Measurements from ENCODE around the gene ISG20.

ISG20 gene

GRCh38 chr15:88651971-88652370 is 13.2 kb downstream of the ISG20 start:
- peaks cover 91% of the 10 kb centered on the region for H3K4me1 Mint-ChIP-seq
- ATAC-seq: no peak
- H3K27me3 Mint-ChIP-seq: no peaks in the 10 kb centered on the region
- no peak overlapping the region for H3K4me3 Mint-ChIP-seq
- DNase-seq: peak in 1 of 2 donors; percentile 9
- no peaks in the 10 kb centered on the region for H3K9me3 Mint-ChIP-seq
- no peak overlapping the region for H3K27ac Mint-ChIP-seq

GRCh38 chr15:88652456-88653199 is 13.8 kb downstream of the ISG20 start:
- H3K9me3 Mint-ChIP-seq: no peaks in the 10 kb centered on the region
- H3K27me3 Mint-ChIP-seq: no peaks in the 10 kb centered on the region
- H3K4me3 Mint-ChIP-seq: no peak overlapping the region
- ATAC-seq (no peak), DNase-seq (peak in 1 of 2 donors; percentile 7)
- peak overlapping the region in 1 of 2 donors; percentile 81 for H3K27ac Mint-ChIP-seq
- H3K4me1 Mint-ChIP-seq: peaks cover 91% of the 10 kb centered on the region

- Mint-ChIP-seq H3K4me3 (no peak overlapping the region), H3K27me3 (no peaks in the 10 kb centered on the region), H3K4me1 (peaks cover 91% of the 10 kb centered on the region), H3K9me3 (no peaks in the 10 kb centered on the region), H3K27ac (peak overlapping the region; percentile 13 to 81)
- no peak for ATAC-seq
- peak in 1 of 2 donors; percentile 5 for DNase-seq
Observed at GRCh38 chr15:88653200-88654064, 14.6 kb downstream of the ISG20 start.

- Mint-ChIP-seq H3K27me3 (no peaks in the 10 kb centered on the region), H3K4me3 (no peak overlapping the region), H3K4me1 (peaks cover 91% of the 10 kb centered on the region), H3K27ac (peak overlapping the region in 1 of 2 donors; percentile 47), H3K9me3 (no peaks in the 10 kb centered on the region)
- DNase-seq (peak in 1 of 2 donors; percentile 4), ATAC-seq (no peak)
Observed at GRCh38 chr15:88654430-88655102, 15.8 kb downstream of the ISG20 start.

- ATAC-seq (no peak), DNase-seq (peak in 1 of 2 donors; percentile 6)
- Mint-ChIP-seq H3K9me3 (no peaks in the 10 kb centered on the region), H3K27me3 (no peaks in the 10 kb centered on the region), H3K27ac (peak overlapping the region in 1 of 2 donors; percentile 47), H3K4me1 (peaks cover 91% of the 10 kb centered on the region), H3K4me3 (no peak overlapping the region)
Observed at GRCh38 chr15:88655103-88655553, 16.3 kb downstream of the ISG20 start.

- no peak for ATAC-seq
- H3K9me3 Mint-ChIP-seq: no peaks in the 10 kb centered on the region
- no peak for DNase-seq
- peak overlapping the region in 1 of 2 donors; percentile 52 for H3K27ac Mint-ChIP-seq
- H3K27me3 Mint-ChIP-seq: no peaks in the 10 kb centered on the region
- peaks cover 91% of the 10 kb centered on the region for H3K4me1 Mint-ChIP-seq
- H3K4me3 Mint-ChIP-seq: no peak overlapping the region
Observed at GRCh38 chr15:88655800-88656488, 17.1 kb downstream of the ISG20 start.

- peaks cover 86% of the 10 kb centered on the region for H3K4me1 Mint-ChIP-seq
- no peaks in the 10 kb centered on the region for H3K9me3 Mint-ChIP-seq
- ATAC-seq: peak; percentile 51
- DNase-seq: peak in 1 of 2 donors; percentile 42
- H3K4me3 Mint-ChIP-seq: no peak overlapping the region
- no peak overlapping the region for H3K27ac Mint-ChIP-seq
- no peaks in the 10 kb centered on the region for H3K27me3 Mint-ChIP-seq
Observed at GRCh38 chr15:88656760-88657221, 18.0 kb downstream of the ISG20 start.

- DNase-seq: no peak
- peak; percentile 27 for ATAC-seq
- Mint-ChIP-seq H3K9me3 (no peaks in the 10 kb centered on the region), H3K4me3 (peak overlapping the region in 1 of 2 donors; percentile 10), H3K4me1 (peaks cover 82% of the 10 kb centered on the region), H3K27me3 (no peaks in the 10 kb centered on the region), H3K27ac (peak overlapping the region in 1 of 2 donors; percentile 54)
Observed at GRCh38 chr15:88657326-88658069, 18.7 kb downstream of the ISG20 start.

- H3K27me3 Mint-ChIP-seq: no peaks in the 10 kb centered on the region
- no peak overlapping the region for H3K4me3 Mint-ChIP-seq
- H3K27ac Mint-ChIP-seq: peak overlapping the region in 1 of 2 donors; percentile 78
- no peaks in the 10 kb centered on the region for H3K9me3 Mint-ChIP-seq
- no peak for ATAC-seq
- peaks cover 74% of the 10 kb centered on the region for H3K4me1 Mint-ChIP-seq
- DNase-seq: no peak
Observed at GRCh38 chr15:88658070-88658965, 19.5 kb downstream of the ISG20 start.

- H3K4me3 Mint-ChIP-seq: no peak overlapping the region
- H3K4me1 Mint-ChIP-seq: peaks cover 72% of the 10 kb centered on the region
- ATAC-seq (peak; percentile 31), DNase-seq (no peak)
- peak overlapping the region in 1 of 2 donors; percentile 78 for H3K27ac Mint-ChIP-seq
- H3K9me3 Mint-ChIP-seq: no peaks in the 10 kb centered on the region
- no peaks in the 10 kb centered on the region for H3K27me3 Mint-ChIP-seq
Observed at GRCh38 chr15:88658972-88659931, 20.4 kb downstream of the ISG20 start.

- Mint-ChIP-seq H3K27ac (no peak overlapping the region), H3K4me1 (peaks cover 60% of the 10 kb centered on the region), H3K4me3 (no peak overlapping the region)
Observed at GRCh38 chr15:88661041-88661700, 22.4 kb downstream of the ISG20 start.

More at GRCh38 chr15:88661041-88661700, 22.4 kb downstream of the ISG20 start:
- Mint-ChIP-seq H3K9me3 (no peaks in the 10 kb centered on the region), H3K27me3 (no peaks in the 10 kb centered on the region)
- ATAC-seq (no peak), DNase-seq (no peak)

Data from stimulated activated naive CD8-positive, alpha-beta T cell treated with anti-CD3 and anti-CD28 coated beads, Interleukin-15, amount 100 ng/mL, for 72 hours (primary cell).